SIG-M5 treated with dmso at 0.1 percent for 504 hours (cell line): ENCODE measurements around the gene IL6ST.
A peak's percentile ranks its signal among the peaks of the same experiment; 100 is the strongest.
"Not testable (repeated sequence)": the region's sequence is repeated elsewhere in the genome, so short reads cannot be mapped to it uniquely, and the experiment has no call there.

Experiments
- DNase-seq: peaks from one replicate; lab custom pipeline; 2025; ENCODE audit not compliant: unreplicated experiment; lab: John Stamatoyannopoulos, UW

Gene IL6ST

DNA sequence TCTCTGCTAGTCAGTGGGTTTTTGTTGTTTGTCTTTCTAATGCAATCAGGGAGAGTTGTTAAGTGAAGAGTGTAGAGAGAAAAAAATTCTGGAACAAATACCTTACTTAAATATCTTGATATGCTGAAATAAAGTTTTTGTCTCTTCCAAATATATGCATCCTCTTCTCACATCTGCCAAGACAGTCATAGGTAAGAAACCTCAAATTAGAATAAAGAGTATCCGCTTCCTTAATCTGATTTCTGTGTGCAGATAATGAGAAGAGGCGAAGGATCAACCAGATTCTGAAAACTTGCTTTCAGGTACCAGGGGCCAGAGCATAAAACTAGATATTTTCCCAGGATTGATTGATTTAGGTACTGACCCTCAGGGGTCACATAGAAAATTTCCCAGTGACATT, 11.3 kb upstream of the IL6ST start:
- DNase-seq = no peak

GRCh38 chr5:56004874-56005273, 10.1 kb upstream of the IL6ST start:
- no peak for DNase-seq

- no peak for DNase-seq
Measured at GRCh38 chr5:56003679-56004078, 8.9 kb upstream of the IL6ST start.

GRCh38 chr5:56003179-56003578, 8.4 kb upstream of the IL6ST start:
- no peak for DNase-seq

GRCh38 chr5:56002303-56002702, 7.5 kb upstream of the IL6ST start:
- no peak for DNase-seq

GRCh38 chr5:56000221-56000620, 5.5 kb upstream of the IL6ST start:
- DNase-seq = not testable (repeated sequence)

GRCh38 chr5:55998966-55999365, 4.2 kb upstream of the IL6ST start:
- no peak for DNase-seq

- DNase-seq = no peak
Measured at GRCh38 chr5:55997742-55998351, 3.1 kb upstream of the IL6ST start.

DNA sequence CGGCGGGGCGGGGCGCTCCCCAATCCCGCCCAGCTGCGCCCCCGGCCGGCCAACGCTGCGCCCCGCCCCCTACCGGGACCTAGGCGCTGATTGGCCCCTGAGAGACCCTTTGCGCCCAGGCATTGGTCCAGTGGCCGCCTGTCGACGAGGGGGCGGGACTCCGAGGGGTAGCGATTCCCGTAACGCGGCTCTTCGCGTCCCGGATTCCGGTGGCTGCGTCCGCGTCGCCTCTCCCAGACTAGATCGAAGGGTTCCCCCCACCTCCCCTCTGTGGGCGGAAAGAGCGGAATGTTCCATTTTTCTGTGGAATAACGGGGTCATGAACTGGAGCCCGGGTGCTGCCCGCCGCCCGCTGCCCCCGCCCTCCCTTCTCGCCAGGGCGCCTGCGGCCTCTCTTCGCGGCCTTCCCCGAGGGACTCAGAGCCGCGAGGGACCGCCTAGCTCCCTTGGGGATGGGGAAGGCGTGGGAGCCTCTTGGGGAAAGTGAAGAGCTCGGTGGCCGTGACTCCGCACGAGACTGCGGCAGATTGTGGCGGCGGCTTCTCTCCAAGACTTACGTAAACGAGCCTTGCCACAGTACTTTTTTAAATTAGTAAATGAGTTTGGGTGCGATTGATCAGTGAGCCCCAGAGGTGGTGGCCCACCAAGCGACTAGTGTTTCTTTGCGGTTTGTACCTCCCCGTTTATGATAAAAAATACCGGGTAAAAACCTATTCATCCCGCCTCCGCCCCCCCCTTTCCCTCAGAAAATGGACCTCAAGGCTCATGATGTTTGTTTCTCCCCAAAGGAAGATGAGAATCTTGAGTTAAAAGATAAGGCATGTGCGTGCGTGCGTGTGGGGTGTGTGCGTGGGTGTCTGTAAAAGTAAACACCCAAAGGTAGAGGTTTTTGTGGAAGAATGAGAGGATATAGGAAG, 493 bp upstream of the IL6ST start:
- DNase-seq = peak; percentile 92

GRCh38 chr5:55993731-55994494, 850 bp downstream of the IL6ST start:
- DNase-seq = no peak

- DNase-seq = no peak
Measured at GRCh38 chr5:55993013-55993412, 1.8 kb downstream of the IL6ST start.

GRCh38 chr5:55991768-55992486, 2.8 kb downstream of the IL6ST start:
- DNase-seq = no peak

DNA sequence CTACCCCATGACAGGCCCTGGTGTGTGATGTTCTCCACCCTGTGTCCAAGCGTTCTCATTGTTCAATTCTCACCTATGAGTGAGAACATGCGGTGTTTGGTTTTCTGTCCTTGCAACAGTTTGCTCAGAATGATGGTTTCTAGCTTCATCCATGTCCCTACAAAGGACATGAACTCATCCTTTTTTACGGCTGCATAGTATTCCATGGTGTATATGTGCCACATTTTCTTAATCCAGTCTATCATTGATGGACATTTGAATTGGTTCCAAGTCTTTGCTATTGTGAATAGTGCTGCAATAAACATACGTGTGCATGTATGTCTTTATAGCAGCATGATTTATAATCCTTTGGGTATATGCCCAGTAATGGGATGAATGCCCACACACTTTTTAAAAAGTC, 3.9 kb downstream of the IL6ST start:
- not testable (repeated sequence) for DNase-seq

DNA sequence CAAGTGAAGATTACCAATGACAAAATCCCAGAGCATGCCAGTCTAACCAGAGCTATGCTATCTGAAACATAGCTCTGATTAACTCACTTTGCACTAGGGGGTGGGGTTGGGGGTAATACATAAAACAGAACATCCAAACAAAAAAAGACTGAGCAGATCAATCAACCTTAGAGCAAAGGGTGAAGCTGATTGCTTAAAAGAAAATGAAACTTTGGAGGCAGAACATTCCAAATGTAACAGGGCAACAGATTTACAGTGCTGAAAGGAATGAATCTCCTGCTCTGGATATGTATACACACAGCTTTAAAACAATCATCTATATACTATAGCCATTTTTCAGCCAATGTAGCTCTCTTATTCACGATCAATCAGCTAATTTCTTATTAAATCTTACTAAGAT, 4.9 kb downstream of the IL6ST start:
- DNase-seq = no peak

- no peak for DNase-seq
Measured at GRCh38 chr5:55988979-55989638, 5.7 kb downstream of the IL6ST start.

GRCh38 chr5:55988428-55988827, 6.3 kb downstream of the IL6ST start:
- not testable (repeated sequence) for DNase-seq

- DNase-seq = no peak
Measured at GRCh38 chr5:55986931-55987330, 7.8 kb downstream of the IL6ST start.

GRCh38 chr5:55985181-55985580, 9.6 kb downstream of the IL6ST start:
- no peak for DNase-seq

GRCh38 chr5:55983986-55984385, 10.8 kb downstream of the IL6ST start:
- no peak for DNase-seq

DNA sequence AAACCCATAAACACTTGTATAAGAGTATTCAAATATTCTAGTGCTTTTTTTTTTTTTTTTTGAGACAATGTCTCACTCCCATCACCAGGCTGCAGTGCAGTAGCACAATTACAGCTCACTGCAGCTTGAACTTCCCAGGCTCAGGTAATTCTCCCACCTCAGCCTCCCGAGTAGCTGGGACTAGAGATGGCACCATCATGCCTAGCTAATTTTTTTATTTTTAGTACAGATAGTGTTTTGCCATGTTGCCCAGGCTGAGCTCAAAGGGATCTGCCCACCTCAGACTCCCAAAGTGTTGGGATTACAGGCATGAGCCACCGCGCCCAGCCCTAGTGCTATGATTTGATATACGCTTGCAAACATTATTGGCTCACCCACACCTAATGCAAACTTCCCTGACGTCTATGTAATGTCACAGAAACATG, 11.8 kb downstream of the IL6ST start:
- DNase-seq = no peak

DNA sequence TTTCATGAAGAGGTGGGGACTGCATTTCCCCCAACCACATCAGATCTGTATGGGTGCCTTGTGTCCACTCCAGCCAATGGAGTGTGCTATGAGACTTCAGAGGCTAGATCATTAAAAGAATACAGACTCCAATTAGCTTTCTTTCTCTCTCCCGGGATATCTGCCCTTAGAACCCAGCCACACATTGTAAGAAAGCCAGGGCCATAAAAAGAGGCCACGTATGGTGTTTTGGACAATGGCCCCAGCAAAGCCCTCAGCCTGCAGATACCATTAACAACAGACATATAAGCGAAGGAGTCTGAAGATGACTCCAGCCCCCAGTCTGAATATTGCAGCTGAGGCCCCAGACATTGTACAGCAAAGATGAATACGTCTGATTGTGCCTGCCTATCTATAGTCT, 21.5 kb downstream of the IL6ST start:
- DNase-seq = no peak
